HG03135 (cell line): ENCODE data around the gene FZR1.
A peak's percentile ranks its signal among the peaks of the same experiment; 100 is the strongest.
"Not testable (repeated sequence)": the region's sequence is repeated elsewhere in the genome, so short reads cannot be mapped to it uniquely, and the experiment has no call there.

Experiments
- ATAC-seq: cut with Tn5 transposase; IDR thresholded peaks from one replicate; pipeline ENCODE4 v1.9.1; 2021; ENCODE audit warnings: mild to moderate bottlenecking, moderate library complexity; ENCODE audit not compliant: unreplicated experiment

FZR1 gene

GRCh38 chr19:3494051-3494450 lies 12.1 kb upstream of the FZR1 start:
- ATAC-seq = no peak

DNA sequence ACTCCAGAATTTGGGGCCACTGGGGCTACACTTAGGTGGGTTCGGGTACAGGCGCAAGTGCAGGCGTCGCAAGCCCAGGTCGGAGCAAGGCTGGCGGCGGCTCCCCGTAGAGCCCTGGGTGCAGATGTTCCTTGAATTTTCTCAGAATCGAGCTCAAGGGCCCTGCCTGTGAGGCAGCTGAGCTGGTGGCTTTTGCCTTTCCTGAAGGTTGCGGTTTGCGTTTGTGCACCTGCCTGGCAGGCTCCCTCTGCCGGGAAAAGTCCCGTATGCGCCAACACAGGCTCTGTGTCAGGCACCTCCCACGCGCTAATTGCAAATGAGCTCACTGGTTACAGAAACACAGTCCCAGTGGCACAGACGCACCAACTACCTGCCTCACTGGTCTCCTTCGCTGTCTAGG lies 11.6 kb upstream of the FZR1 start:
- no peak for ATAC-seq

GRCh38 chr19:3496392-3497273 lies 9.5 kb upstream of the FZR1 start:
- ATAC-seq = no peak

DNA sequence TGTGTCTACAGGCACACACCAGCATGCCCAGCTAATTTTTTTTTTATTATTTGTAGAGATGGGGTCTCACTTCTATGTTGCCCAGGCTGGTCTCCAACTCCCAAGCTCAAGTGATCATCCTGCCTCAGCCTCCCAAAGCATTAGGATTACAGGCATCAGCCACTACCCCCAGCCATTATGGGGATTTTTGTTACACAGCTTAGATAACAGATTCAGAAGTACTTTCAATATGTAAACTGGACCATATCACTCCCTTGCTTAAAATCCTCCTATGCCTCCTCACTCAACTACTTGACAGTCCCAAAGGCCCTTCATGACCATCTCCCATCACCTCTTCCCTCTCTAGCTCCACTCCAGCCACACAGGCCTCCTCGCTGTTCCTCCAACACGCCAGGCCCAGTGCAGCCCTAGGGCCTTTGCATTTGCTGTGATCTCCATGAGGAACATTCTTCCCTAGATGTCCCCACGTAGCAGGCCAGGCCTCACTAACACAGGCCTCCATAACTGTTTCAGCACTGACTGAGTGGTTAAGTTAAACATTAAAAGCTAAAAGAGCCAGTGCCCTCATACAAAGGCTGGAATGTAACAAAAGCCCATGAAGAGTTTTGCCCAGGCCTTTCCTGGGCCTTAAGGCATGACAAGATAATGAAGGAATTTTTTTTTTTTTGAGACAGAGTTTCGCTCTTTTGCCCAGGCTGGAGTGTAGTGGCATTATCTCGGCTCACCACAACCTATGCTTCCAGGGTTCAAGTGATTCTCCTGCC lies 8.2 kb upstream of the FZR1 start:
- no peak for ATAC-seq

GRCh38 chr19:3499738-3500428 lies 6.2 kb upstream of the FZR1 start:
- ATAC-seq = peak; percentile 5

DNA sequence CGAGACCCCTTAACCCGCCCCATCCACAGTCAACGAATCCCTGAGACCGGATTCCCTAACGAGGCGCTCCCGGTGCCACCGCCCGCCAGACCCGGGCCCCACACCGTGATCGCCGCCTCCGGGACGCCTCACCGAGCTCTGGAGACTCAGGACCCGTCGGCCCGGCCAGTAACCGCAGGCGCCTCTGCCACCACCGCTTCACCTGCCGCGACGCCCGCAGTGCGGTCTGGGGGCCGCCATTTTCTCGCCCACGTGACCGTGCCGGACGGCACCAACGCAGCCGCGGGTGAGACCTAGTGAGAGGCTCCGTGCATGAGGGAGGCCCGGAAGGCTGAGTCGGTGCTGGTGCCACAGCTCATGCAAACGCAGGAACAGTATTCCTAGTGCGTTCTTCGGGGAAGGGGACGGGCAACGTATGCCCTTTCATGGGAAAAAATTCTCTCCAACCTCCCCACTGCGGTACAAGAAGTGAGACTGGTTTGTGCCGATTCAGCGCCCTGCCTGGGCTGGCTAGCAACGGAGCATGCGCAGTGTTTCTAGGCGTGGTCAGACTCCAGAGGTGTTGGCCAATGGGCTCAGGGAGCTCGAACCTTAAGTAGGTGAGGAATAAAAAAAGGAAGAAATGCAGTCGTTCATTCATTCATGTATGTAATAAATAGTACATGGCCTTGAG lies 5.5 kb upstream of the FZR1 start, which contains the start of gene DOHH:
DOHH (minus strand) TSS at position 246 of the 673 bp plus-strand sequence. CDS start 3,860 bp downstream, outside the sequence.
- peak; percentile 81 for ATAC-seq

GRCh38 chr19:3501780-3502179 lies 4.3 kb upstream of the FZR1 start:
- ATAC-seq = no peak

DNA sequence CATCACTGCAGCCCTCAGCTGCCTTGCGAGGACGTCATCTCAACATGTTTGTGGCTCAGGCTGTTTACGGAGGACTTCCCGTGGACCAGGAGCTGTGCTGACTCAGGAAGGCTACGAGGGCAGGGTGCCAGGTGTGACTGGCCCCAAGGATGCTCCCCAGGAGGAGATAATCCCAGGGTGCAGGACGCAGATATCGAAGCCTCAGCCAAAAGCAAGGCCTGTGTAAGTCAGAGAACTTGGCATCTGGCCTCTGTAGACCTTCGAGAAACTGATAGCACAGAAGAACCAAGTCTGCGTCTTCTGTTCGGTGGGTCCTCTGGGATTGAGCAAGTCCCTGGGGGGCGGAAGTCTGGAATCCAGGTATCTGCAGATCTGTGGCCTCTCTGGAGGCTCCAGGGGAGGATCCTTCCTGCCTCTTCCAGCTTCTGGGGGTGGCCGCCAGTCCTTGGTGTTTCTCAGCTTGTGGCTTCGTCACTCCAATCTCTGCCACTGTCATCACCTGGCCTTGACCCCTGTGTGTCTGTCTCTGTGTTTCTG lies 3.0 kb upstream of the FZR1 start:
- ATAC-seq = no peak

DNA sequence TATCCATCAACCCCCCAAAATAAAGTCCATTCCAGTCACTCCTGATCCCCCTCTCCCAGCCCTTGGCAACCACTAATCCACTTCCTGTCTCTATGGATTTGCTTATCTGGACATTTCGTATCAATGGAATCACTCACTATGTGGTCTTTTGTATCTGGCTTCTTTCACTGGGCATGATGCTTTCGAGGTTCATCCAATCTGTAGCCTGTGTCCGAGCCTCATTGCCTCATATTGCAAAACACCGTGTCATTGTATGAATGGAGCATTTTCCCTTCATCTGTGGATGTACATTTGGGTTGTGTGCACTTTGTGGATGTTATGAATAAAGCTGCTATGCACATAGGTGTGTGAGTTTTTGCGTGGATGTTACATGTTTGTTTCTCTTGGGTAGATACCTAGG lies 1.4 kb upstream of the FZR1 start:
- ATAC-seq = no peak

DNA sequence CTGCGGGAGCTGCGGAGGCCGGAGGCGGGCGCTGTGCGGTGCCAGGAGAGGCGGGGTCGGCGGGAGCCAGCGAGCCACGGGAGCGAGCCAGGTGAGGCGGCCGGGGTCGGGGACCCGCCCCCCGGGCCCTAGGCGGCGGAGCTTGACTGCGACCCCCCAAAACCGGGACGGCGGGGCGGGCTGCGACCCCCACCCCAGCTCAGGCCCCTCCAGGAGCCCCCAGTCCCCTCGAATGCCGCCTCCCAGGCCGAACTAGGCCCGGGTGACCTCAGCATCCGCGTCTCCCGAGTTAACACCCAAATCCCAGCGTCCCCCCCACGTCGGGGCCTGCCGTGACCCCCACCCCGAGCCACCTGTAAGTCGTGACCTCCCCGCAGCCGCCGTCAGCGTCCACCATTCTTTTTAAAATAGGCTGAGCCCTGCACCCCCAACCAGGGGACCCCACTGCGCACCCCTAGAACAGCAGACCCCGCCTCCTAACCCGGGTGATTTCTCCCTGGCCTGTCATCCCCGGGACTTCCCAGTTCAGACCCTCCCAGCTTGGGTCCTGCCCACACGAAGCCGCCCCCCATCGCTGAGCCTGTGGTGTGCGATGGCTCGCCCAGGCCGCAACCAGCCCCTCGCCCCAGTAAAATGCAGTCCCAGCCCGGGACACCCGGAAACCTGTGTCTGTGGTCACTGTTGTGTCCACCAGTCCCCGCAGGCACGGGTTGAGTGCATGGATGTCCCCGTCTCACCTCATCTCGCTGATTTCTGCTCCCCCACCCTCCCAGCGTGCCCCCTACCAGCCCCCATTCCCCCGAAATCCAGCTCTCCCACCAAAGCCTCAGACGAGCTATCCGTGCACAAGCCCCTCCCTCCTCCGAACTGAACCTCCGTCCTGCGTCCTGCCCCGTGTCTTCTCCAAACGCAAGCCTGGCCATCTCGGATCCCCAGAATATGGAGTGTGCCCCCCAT lies 551 bp downstream of the FZR1 start:
- peak; percentile 5 for ATAC-seq

DNA sequence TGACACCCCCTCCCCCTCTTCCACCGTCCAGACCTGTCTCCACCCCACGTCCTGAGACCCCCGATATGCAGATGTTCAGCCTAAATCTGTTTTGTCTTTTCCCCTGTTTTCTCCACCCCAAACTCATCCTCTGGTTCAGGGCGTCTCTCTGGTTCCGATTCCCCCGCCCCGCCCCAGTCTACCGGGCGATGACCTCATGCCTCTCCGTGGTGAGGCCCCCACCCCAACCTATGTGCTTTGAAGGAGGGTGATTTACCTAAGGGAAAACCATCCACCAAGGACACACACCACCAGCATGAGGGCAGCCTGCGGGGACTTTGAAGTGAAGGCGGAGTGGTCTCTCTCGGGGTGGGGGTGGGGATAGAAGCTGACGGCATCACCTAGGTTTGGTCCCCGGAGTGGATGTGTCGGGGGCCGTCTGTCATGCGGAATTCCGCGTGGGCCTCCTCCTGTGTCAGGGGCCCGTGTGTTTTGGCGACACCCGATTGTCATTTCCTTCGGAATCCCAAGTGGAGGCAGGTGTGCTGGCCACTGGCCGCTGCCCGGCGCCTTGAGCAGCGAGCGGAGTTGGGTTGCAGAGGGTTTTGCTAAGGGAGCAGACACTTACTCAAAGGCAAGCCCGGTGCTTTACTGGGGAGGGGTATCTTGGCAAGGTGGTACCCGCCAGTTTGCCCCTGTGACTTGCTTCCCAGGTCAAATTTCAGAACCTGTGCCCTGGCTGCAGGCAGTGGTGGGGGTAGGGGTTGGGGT lies 1.4 kb downstream of the FZR1 start:
- ATAC-seq = no peak

- ATAC-seq = not testable (repeated sequence)
Observed at GRCh38 chr19:3508121-3508661, 2.1 kb downstream of the FZR1 start.

- no peak for ATAC-seq
Observed at GRCh38 chr19:3508771-3509535, 2.8 kb downstream of the FZR1 start.

GRCh38 chr19:3509566-3509989 lies 3.5 kb downstream of the FZR1 start:
- no peak for ATAC-seq

DNA sequence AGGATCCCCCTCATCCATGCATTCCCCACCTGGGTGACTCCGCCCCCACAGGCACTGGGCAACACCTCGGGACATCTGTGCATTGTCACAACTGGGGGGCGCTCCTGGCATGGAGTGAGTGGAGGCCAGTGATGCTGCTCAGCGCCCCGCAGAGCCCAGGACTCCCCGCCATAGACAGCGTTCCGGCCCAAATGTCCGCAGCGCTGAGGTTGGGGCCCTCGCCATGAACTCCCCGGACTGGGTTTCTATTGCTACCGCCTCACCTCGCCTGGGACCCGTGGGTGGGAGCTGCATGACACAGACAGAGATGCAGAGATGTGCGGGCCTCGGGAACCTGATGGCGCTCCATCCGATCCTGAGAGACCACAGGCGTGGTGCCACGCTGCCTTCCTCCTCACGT lies 4.6 kb downstream of the FZR1 start:
- ATAC-seq = no peak

GRCh38 chr19:3511506-3512251 lies 5.6 kb downstream of the FZR1 start:
- ATAC-seq = no peak
